NCI-H128 (cell line): ENCODE results near the gene ZNF267.
"Not testable (repeated sequence)": the region's sequence is repeated elsewhere in the genome, so short reads cannot be mapped to it uniquely, and the experiment has no call there.

ENCODE experiments used
- DNase-seq: peaks from one replicate; lab custom pipeline; 2025; ENCODE audit not compliant: unreplicated experiment; lab: John Stamatoyannopoulos, UW

The ZNF267 gene

DNA sequence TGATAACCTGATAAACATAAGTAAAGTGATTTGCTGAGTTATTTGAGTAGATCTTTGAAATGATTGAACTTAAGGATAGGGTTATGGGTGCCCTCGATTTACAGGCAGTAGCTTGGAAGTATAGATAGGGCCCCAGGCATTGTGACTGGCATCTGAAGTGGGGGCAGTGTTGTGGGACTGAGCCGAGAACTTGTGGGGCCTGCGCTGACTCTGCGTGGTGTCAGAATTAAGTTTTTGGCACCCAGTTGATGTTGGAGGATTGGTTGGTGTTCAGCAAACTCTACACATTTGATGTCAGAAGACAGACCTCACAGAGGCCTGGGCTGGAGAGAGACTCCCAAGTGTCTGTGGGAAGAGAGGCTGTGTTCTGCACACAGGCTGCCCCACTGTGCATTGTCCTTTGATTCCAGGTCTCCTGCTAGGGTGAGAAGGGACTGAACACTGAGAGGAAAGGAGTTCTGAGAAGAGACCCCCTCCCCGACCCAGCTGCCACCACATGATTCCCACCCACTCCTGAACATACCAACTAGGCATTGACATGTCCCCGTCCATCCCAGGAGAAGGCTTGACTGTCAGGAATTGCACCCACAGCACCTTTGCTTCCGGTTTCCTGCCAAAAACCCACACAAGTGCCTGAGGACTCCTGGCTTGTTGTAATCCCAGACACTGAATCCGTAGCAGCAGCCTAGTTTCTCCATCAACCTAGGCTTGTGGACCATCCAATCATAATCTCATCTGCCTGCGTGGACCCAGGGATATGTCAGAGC lies 4.5 kb downstream of the ZNF267 start:
- no peak for DNase-seq

DNA sequence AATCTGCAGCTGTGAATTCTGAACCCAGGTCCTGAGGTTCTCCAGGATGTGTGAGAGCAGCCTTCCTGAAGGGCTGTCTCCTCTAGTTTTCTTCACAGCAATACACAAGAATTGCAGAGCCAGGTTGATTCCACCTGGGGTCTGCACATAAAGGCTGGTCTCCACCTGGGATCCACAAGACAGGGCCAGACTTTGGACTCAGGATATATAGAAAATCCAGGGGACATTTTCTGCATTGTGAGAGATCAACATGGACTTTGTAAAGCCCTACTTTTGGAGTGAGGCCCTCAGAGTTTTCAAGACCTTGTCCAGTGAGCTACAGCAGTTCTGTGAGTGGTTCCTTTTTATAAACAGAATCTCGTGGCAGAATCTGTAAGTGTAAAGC lies 6.3 kb downstream of the ZNF267 start:
- no peak for DNase-seq

DNA sequence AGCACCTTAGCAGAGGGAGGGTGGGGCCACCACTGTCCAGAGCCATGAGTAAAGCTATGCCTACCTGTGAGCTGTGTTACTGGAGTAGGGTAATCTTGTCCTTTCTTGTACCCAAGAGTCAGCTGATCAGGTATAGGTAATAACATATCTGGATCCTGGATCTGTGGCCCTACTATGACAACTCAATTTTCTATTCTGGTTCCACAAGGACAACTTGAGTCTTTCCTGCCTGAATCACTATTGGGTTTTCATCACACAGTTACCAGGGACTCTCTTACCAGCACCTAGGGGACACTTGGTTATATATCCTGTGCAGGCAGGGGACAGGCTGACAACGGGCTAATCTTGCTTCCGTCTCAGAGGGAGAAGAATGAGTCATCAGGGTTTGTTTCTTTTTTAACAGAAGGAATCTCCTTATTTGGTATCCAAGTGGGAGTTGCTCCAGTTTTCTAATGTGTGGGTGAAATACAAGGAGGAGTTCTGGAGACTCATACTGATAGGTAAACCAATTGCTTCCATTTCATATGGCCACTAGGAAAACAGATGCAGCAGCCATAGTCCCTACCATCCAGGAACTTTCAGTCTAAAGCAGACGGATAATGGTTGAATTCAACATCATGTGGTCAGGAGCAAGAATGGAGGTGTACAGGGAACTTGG lies 6.8 kb downstream of the ZNF267 start:
- no peak for DNase-seq

GRCh38 chr16:31886227-31886626 lies 12.6 kb downstream of the ZNF267 start:
- DNase-seq, result no peak

DNA sequence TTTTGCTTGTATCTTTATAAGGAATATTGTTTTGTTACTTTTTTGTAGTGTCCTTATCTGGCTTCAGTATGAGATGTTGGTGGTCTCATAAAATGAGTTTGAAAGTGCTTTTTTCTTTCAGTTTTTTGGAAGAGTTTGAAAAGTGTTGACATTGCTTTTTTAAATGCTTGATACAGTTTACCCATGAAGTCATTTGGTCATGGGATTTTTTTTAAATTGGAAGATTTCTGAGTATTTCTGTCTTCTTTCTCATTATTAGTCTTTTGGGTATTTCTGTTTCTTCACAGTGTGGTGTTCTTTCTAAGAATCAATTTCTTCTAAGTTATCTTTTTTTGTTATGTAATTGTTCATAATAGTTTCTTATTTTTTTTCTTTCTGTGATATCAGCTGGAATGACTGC lies 15.1 kb downstream of the ZNF267 start:
- no peak for DNase-seq

DNA sequence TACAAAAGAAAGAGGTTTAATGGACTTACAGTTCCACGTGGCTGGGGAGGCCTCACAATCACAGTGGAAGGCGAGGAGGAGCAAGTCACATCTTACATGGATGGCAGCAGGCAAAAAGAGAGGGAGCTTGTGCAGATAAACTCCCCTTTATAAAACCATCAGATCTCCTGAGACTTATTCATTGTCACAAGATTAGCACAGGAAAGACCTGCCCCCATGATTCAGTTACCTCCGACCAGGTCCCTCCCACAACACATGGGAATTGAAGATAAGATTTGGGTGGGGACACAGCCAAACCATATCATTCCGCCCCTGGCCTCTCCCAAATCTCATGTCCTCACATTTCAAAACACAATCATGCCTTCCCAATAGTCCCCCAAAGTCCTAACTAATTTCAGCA lies 18.5 kb downstream of the ZNF267 start:
- DNase-seq, result not testable (repeated sequence)

DNA sequence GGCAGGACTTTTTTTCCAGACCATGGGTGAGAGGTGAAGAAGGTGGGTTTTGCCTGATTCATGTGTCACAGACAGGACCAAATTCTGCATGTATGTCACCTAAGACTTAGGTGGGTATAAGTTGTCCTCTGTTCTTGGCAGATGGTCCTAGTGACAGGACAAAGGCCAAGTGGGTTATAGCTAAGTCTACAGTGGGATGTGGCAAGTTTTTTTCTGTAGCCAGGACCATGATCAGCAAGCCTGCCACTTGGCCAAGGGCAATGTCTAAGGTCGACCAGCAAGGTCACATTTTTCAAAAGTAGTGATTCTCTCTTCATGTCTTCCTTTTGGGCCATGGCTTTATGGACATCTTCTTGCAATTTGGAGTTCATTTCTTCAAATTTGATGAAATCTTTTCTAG lies 20.2 kb downstream of the ZNF267 start:
- no peak for DNase-seq

- no peak for DNase-seq
Observed at GRCh38 chr16:31897283-31897682, 23.7 kb downstream of the ZNF267 start.

- no peak for DNase-seq
Observed at GRCh38 chr16:31899505-31899904, 25.9 kb downstream of the ZNF267 start.

DNA sequence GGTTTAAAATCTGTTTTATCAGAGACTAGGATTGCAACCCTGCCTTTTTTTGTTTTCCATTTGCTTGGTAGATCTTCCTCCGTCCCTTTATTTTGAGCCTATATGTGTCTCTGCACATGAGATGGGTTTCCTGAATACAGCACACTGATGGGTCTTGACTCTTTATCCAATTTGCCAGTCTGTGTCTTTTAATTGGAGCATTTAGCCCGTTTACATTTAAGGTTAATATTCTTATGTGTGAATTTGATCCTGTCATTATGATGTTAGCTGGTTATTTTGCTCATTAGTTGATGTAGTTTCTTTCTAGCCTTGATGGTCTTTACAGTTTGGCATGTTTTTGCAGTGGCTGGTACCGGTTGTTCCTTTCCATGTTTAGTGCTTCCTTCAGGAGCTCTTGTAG lies 31.0 kb downstream of the ZNF267 start:
- DNase-seq, result not testable (repeated sequence)

DNA sequence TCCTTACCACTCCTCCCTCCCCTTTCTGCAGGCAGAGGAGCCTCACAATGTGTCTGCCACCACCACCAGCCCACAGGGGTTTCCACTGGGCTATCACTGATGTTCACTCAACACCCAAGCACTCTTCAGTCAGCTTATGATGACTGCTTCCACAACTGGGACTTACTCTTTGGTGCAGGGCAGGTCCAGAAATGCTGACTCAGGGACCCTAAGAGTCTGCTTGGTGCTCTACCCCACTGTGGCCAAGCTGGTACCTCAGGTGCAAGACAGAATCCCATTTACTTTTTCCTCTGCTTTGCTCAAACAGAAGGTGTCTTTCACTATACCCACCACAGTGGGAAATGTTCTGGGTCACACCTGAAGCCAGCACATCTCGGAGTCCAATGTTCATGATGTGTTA lies 40.1 kb downstream of the ZNF267 start:
- no peak for DNase-seq

- DNase-seq, result no peak
Observed at GRCh38 chr16:31916056-31916488, 42.5 kb downstream of the ZNF267 start.

DNA sequence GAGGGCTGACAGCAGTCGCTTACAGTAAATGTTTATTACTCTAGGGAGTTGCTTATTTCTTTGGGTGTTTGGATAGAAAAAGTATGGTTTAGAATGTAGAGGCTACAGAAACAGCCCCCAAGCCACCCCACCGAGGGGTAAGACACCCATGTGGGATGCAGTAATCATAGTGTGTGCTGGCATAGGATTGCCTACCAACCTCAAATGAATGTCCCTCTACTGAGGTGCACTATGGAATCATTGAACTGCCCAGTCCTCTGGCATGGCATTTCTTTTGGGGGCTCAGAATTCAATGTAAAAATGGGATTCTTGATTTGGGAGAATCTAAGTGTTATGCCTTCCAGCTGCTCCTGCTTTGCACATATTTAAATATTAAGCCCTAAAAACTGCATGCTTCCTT lies 46.8 kb downstream of the ZNF267 start:
- no peak for DNase-seq

GRCh38 chr16:31951806-31952205 lies 78.2 kb downstream of the ZNF267 start:
- DNase-seq, result not testable (repeated sequence)

- DNase-seq, result not testable (repeated sequence)
Observed at GRCh38 chr16:31952206-31952605, 78.6 kb downstream of the ZNF267 start.

DNA sequence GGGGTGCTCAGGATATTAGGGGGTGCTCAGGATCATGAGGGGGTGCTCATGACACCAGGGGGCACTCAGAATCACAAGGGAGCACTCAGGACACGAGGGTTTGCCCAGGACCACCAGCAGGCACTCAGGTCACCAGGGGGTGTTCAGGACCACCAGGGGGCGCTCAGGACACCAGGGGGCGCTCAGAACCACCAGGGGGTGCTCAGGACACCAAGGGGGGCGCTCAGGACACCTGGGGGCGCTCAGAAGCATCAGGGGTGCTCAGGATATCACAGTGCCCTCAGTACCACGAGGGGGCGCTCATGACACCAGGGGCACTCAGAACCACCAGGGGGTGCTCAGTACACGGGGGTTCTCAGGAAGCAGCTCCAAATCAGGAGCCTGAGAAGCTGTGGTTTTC lies 82.6 kb downstream of the ZNF267 start:
- DNase-seq, result not testable (repeated sequence)

GRCh38 chr16:31960186-31960910 lies 86.7 kb downstream of the ZNF267 start:
- DNase-seq, result not testable (repeated sequence)
